Ecto neural progenitor cell (in vitro differentiated cells): ENCODE data around the gene PCBP3.
A peak's percentile ranks its signal among the peaks of the same experiment; 100 is the strongest.
"Not testable (repeated sequence)": the region's sequence is repeated elsewhere in the genome, so short reads cannot be mapped to it uniquely, and the experiment has no call there.

ENCODE experiments used
- DNase-seq: peaks from one replicate; pipeline ENCODE4 v3.0.0-alpha.2; 2018; ENCODE audit warnings: low spot score

The PCBP3 gene

DNA sequence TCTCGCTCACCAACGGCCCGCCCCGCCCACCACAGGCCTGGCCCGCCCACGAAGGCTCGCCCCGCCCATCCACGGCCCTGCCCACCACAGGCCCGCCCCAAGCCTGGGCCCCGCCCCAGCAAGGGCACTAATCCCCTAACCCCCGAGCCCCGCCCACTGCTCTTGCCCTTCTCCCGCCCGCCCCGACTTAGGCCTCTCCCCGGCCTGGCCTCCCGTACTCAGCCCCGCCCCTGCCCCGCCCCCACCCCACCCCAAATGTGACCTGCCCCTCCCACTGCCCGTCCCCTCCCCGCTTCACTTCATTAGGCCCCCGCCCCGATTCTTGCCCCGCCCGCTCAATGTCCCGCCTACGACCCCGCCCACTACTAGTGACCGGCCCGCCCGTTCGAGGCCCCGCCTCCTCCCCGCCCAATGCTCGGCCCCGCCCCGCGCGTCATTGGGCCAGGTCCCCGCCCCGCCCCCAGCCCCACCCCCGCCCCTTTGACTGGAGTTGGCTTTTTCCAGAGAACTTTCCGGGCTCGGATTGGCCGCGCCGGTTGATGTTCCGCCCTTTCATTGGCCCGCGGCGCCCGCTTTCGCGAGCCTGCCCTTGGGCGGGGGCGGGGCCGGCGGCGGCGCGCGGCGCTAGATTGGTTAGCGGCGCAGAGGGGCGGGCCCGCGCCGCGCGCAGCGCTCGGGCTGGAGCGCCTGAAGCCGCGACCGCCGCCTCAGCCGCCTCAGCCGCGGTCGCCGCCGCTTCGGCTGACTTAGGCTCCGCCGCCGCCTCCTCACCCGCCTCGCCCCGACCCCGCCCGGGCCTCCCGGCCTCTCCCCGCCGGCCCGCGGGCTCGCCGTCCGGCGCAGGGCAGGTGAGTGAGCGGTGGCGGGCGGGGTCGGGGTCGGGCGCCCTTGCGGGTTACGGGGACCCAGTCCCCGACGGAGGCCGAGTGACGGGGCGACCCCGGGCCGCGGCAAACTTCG, at the start of gene PCBP3:
Gene PCBP3, plus strand, starts transcription at position 705 of the 960 bp plus-strand sequence. CDS start 206,361 bp downstream, outside the sequence.
- peak; percentile 99 for DNase-seq

DNA sequence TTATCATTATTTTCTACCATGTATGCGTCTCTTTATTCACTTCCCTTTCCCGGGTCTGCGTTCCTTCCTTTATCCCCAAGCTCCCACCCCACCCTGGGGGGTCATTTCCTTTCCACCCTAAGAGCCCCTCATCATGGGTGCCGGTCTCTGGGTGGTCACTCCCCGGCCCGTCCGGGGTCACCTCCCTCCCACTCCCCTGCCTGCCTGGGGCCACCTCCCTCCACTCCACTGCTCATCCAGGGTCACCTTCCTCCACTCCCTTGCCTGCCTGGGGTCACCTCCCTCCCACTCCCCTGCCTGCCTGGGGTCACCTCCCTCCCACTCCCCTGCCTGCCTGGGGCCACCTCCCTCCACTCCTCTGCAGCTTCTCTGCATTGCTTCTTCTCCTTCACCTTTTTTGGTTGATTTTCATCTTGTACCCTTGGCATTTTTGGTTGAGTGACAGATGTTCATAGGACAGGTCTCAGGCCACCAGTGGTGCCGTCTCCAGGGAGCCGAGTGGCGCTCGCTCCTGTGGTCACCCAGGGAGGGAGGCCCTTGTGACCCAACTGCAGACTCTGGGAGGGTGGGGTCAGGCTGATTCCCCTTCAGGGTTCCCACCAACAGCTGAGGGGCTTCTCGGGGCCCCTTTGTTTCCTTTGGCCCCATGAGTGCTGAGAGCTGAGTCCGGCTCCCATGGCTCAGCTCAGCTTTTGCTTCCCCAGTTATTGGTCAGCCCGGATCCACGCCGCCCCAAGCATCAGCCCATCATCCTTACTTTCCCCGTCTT, 48.6 kb upstream of the PCBP3 start:
- DNase-seq: no peak

GRCh38 chr21:45595574-45596295, 47.8 kb upstream of the PCBP3 start:
- DNase-seq: no peak

- peak; percentile 74 for DNase-seq
Measured at GRCh38 chr21:45596704-45597318, 46.7 kb upstream of the PCBP3 start.

GRCh38 chr21:45598109-45598508, 45.4 kb upstream of the PCBP3 start:
- DNase-seq: no peak

GRCh38 chr21:45598666-45599065, 44.9 kb upstream of the PCBP3 start:
- DNase-seq: no peak

DNA sequence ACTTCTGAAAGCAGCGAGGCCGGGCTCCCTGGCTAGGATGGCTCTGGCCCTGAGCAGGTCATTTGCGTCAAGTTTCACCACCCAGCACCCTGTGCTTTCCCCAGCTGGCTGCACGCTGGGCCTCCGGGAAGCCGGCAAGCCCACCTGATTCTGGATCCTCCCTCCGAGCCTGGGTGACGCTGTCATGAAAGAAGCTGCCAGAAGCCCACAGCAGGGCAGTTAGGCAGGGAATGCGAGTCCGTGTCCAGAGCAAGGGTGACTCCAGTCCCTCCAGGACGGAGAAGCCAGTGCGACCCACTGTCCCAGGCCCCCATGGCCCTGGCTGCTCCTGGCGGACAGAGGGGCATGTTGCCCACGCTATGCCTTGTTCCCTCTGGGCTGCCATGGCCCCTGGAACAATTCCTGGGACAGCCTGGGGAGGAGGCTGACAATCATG, 44.4 kb upstream of the PCBP3 start:
- DNase-seq: no peak

DNA sequence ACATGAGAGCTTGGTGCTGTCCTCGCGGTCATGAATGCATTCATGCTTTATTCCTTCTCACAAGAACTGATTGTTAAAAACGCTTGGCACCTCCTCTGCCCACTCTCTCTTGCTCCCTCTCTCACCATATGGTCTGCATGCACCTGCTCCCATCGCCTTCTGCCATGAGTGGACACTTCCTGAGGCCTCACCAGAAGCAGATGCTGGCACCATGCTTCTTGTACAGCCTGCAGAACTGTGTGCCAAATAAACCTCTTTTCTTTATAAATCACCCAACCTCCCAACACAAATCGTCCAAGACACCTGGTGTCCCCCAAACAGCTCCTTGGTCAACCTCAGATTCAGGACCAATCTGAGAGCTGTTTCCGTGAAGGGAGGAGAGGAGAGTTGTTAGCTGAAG, 43.3 kb upstream of the PCBP3 start:
- DNase-seq: no peak

- no peak for DNase-seq
Measured at GRCh38 chr21:45601551-45601950, 42.0 kb upstream of the PCBP3 start.

GRCh38 chr21:45602106-45602505, 41.4 kb upstream of the PCBP3 start:
- DNase-seq: no peak

DNA sequence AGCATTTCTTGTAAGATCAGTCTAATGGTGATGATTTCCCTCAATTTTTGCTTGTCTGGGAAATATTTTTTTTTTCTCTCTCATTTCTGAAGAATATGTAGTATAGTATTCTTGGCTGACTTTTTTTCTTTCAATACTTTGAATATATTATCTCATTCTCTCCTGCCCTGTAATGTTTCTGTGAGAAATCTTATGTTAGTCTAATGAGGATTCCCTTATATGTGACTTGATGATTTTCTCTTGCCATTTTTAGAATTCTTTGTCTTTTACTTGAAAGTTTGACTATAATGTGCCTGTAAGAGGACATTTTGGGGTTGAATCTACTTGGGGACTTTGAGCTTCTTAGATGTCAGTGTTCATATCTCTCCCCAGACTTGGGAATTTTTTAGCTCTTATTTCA, 40.0 kb upstream of the PCBP3 start:
- no peak for DNase-seq

- DNase-seq: not testable (repeated sequence)
Measured at GRCh38 chr21:45604681-45605080, 38.8 kb upstream of the PCBP3 start.

- DNase-seq: no peak
Measured at GRCh38 chr21:45607021-45607908, 36.3 kb upstream of the PCBP3 start.

GRCh38 chr21:45607909-45608295, 35.6 kb upstream of the PCBP3 start:
- no peak for DNase-seq

DNA sequence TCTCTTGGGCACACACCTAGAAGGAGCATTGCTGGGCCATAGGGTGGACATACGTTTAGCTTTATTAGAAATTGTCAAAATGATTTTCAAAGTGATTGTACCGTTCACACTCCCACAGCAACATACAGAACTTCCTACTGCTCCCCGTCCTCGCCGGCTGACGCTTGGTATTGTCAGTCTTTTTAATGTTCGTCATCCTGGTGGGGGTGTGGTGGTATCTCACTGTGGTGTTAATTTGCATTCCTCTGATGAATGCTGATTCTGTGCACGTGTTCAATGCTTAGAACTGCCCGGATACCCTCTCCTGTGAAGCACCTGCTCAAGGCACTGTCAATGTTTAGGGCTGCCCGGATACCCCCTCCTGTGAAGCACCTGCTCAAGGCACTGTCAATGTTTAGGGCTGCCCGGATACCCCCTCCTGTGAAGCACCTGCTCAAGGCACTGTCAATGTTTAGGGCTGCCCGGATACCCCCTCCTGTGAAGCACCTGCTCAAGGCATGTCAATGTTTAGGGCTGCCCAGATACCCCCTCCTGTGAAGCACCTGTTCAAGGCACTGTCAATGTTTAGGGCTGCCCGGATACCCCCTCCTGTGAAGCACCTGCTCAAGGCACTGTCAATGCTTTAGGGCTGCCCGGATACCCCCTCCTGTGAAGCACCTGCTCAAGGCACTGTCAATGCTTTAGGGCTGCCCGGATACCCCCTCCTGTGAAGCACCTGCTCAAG, 34.6 kb upstream of the PCBP3 start:
- not testable (repeated sequence) for DNase-seq

GRCh38 chr21:45609616-45610015, 33.9 kb upstream of the PCBP3 start:
- DNase-seq: not testable (repeated sequence)

- DNase-seq: no peak
Measured at GRCh38 chr21:45611296-45611695, 32.2 kb upstream of the PCBP3 start.

- no peak for DNase-seq
Measured at GRCh38 chr21:45611939-45612664, 31.4 kb upstream of the PCBP3 start.

GRCh38 chr21:45612665-45613019, 30.9 kb upstream of the PCBP3 start:
- DNase-seq: not testable (repeated sequence)
